ENCODE measurements around the gene RPS14.

The RPS14 gene

DNA sequence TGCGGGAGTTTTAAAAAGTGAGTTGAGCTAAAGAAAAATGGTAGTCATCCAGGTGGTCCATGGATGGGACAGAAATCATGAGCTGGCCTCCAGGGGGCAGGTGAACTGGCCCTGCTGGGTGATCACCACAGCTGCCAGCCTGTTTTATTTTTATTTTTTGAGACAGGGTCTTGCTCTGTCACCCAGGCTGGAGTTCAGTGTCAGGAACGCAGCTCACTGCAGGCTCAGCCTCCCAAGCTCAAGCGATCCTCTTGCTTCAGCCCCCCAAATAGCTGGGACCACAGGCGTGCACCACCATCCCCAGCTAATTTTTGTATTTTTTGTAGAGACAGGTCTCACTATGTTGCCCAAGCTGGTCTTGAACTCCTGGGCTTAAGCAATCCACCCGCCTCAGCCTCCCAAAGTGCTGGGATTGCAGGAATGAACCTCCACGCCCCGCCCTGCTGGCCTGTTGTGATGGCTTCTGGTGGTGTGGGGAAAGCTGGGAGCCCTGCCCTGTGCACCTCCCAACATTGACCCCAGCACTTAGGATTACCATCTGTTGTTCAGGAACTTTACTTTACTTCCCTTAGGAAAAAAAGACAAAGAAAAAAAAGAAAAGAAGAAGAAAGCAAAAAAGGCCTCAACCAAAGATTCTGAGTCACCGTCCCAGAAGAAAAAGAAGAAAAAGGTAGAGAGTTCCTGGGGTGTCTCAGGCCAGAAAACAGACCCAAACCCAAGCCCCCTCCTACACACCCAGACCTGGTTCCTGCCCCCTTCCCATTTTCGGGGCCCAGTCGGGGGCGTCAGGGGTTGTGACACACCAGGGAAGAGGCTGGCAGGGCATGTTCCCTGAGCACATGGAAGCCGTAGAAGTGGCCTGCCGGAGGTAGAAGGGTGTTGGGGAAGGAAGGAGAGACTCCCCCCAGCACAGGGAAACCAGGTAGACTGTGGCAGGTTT is 51.5 kb downstream of the RPS14 start:
- in situ Hi-C loops (cut with HindIII; ENCODE audit: low pct_unique_long_range_greater_than_20kb, low sequenced_read_pairs), result no loop called here
- DNase-seq (ENCODE audit: low read depth in 1 of 2, low spot score in 1 of 2), result no peak
- no peak for TF ChIP-seq JUND (IDR thresholded peaks at IDR 0.05; ENCODE audit: low read depth)

DNA sequence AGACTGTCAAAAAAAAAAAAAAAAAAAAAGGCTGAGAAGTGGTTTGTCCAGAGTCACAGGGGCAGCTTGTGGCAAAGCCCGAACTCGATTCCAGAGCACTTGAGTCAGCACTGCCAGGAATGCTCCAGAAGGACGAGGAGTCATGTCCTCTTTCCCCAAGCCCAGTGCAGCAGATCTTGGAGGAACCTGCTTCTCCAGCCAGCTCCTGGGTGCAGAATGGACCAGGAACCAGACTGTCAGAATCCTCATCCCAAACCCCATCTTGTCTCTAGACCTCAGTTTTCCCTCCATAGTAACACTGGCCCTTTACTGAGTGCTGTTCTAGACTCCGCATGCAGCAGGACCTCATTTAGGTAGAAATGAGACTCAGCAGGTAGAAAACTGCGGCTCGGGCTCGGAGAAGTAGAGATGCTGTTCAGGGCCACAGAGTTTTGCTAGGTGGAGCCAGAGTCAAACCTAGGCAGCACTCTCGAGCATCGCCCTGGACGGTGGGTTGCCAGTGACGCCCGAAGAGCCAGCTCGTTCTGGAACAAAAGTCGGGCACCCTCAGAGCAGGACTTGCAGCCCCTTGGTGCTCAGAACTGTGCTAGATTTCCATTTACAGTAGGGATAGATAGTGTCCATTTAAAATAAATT is 52.3 kb downstream of the RPS14 start:
- DNase-seq (ENCODE audit: low read depth in 1 of 2, low spot score in 1 of 2), result no peak
- in situ Hi-C loops (cut with HindIII; ENCODE audit: low pct_unique_long_range_greater_than_20kb, low sequenced_read_pairs), result no loop called here
- TF ChIP-seq JUND (IDR thresholded peaks at IDR 0.05; ENCODE audit: low read depth), result no peak

DNA sequence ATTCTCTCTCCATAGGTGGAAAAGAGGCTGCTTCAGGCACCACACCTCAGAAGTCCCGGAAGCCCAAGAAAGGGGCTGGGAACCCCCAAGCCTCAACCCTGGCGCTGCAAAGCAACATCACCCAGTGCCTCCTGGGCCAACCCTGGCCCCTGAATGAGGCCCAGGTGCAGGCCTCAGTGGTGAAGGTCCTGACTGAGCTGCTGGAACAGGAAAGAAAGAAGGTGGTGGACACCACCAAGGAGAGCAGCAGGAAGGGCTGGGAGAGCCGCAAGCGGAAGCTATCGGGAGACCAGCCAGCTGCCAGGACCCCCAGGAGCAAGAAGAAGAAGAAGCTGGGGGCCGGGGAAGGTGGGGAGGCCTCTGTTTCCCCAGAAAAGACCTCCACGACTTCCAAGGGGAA is 53.3 kb downstream of the RPS14 start:
- no peak for DNase-seq (ENCODE audit: low read depth in 1 of 2, low spot score in 1 of 2)
- TF ChIP-seq JUND (IDR thresholded peaks at IDR 0.05; ENCODE audit: low read depth), result no peak
- in situ Hi-C loops (cut with HindIII; ENCODE audit: low pct_unique_long_range_greater_than_20kb, low sequenced_read_pairs), result no loop called here

DNA sequence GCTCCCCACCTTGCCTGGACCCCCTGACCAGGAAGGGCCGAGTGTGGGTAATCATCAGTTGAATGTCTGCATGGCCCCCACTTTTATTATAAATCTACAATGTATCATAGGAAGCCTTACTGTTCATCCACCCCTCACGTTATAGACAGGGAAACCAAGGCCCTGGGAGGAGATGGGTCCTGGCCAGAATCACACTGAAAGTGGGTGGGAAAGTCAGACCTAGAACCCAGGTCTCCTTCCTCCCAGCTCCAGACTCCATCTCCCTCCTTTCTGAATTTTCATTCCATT is 53.9 kb downstream of the RPS14 start:
- in situ Hi-C loops (cut with HindIII; ENCODE audit: low pct_unique_long_range_greater_than_20kb, low sequenced_read_pairs), result no loop called here
- DNase-seq (ENCODE audit: low read depth in 1 of 2, low spot score in 1 of 2), result no peak
- TF ChIP-seq JUND (IDR thresholded peaks at IDR 0.05; ENCODE audit: low read depth), result no peak

DNA sequence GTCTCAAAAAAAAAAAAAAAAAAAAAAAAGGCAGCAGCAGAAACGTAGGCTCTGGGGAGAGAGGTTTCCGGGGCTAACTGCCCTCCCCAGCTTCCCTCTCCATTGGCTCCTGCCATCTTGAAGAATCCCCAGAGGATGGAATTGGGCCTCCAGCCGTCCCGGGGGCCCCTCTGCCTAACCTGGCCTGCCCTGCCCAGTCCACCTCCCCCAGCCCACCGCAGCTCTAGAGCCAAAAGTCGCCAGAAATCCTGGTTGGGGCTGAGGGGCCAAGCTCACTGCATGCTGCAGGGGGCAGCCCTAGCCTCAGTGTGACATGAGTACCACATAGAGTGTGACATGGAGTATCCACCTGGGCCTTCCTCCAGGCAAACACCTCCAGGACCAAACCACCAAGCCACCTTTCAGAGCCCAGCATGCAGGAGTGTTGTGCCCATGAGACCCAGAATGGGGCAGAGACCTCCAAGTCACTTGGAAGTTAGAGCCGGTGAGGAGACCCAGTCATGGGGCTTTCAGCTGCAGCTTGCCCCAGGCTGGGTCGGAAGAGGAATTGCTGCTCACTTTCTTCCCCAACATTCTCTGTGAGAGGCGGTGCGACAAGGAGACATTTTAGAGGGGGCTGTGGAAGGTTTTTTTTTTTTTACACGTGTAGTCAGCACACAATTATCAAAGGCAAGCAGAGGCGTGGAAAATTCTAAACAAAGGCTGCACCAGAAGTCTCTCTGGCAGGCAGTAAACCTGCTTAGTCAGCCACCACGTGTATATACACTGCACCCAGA is 54.4 kb downstream of the RPS14 start:
- in situ Hi-C loops (cut with HindIII; ENCODE audit: low pct_unique_long_range_greater_than_20kb, low sequenced_read_pairs), result no loop called here
- TF ChIP-seq JUND (IDR thresholded peaks at IDR 0.05; ENCODE audit: low read depth), result no peak
- DNase-seq (ENCODE audit: low read depth in 1 of 2, low spot score in 1 of 2), result no peak

DNA sequence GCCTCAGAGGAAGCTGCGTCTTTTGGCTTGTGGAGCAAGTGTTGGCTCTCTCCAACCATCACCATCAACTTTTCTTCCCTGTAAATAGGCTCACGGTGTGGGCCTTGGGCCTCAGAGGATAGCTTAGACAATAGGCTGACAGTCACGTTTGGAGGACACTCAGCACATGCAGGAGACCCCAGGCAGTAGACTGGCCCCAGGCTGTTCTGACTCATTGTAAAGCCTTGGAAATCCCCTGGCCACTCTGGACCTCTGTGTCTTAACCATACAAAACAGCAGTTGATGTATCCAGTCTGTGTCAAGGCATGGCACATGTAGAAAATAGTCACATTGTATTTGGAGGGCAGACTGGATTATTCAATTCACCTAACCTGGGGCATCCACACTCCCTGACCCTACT is 55.4 kb downstream of the RPS14 start:
- no peak for TF ChIP-seq JUND (IDR thresholded peaks at IDR 0.05; ENCODE audit: low read depth)
- DNase-seq (ENCODE audit: low read depth in 1 of 2, low spot score in 1 of 2), result no peak
- in situ Hi-C loops (cut with HindIII; ENCODE audit: low pct_unique_long_range_greater_than_20kb, low sequenced_read_pairs), result no loop called here

DNA sequence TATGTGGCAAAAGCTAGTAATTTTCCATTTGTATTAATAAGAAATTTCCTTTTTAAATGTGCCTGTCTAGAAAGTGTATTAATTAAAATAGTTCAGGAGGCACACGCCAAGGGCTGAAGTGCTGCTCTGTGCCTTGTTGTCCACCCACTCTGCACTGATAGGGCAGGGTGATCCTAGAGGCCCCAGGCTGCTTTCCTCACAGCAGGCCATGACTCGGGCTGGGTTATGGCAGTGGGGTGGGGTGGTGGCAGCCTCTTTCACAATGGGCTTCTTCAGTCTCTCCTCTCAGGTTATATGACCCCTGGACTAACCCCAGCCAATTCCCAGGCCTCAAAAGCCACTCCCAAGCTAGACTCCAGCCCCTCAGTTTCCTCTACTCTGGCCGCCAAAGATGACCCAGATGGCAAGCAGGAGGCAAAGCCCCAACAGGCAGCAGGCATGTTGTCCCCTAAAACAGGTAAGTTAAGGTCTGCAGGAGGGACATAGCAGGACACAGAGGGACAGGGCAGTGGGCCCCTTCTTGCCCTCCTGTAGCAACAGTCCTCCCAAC is 56.4 kb downstream of the RPS14 start:
- in situ Hi-C loops (cut with HindIII; ENCODE audit: low pct_unique_long_range_greater_than_20kb, low sequenced_read_pairs), result no loop called here
- DNase-seq (ENCODE audit: low read depth in 1 of 2, low spot score in 1 of 2), result no peak
- no peak for TF ChIP-seq JUND (IDR thresholded peaks at IDR 0.05; ENCODE audit: low read depth)

DNA sequence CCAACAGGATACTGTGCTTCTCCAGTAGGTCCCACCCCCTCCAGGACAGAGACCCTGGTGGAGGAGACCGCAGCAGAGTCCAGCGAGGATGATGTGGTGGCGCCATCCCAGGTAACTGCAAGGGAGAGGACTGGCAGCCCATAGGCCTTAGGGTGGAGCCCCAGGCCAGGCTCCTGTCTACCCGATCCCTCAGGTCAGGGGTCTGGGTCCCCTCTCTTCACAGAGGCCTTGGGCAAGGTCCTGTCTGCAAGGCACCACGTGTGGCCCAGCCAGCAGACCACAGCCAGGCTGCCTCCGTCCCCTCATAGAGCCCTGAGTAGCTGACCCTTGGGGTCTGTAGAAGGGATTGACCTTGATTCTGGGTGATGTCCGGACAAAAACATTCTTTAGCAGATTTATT is 56.9 kb downstream of the RPS14 start:
- in situ Hi-C loops (cut with HindIII; ENCODE audit: low pct_unique_long_range_greater_than_20kb, low sequenced_read_pairs), result no loop called here
- TF ChIP-seq JUND (IDR thresholded peaks at IDR 0.05; ENCODE audit: low read depth), result no peak
- no peak for DNase-seq (ENCODE audit: low read depth in 1 of 2, low spot score in 1 of 2)

Data from T47D (cell line).